ENCODE measurements around the gene AP5S1.
"Not testable (repeated sequence)": the region's sequence is repeated elsewhere in the genome, so short reads cannot be mapped to it uniquely, and the experiment has no call there.

AP5S1 gene

DNA sequence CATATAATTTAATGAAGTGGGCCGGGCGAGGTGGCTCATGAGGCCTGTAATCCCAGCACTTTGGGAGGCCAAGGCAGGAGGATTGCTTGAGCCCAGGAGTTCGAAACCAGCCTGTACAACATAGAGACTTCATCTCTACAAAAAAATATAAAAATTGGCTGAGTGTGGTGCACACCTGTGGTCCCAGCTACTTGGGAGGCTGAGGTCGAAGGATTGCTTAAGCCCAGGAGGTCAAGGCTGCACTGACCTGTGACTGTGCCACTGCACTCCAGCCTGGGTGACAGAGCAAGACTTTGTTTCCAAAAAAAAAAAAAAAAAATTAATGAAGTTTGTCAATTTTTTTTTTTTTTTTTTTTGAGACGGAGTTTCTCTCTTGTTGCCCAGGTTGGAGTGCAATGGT is 9.5 kb downstream of the AP5S1 start:
- H3K9me3 Mint-ChIP-seq, result not testable (repeated sequence)

GRCh38 chr20:3836132-3836531 is 15.8 kb downstream of the AP5S1 start:
- peaks cover 13% of the 10 kb centered on the region for H3K4me1 Mint-ChIP-seq (ENCODE audit: low read depth)
- no peaks in the 10 kb centered on the region for H3K27me3 Mint-ChIP-seq (ENCODE audit: low read depth)
- H3K9me3 Mint-ChIP-seq, result no peaks in the 10 kb centered on the region
- peaks cover 3% of the 10 kb centered on the region for H3K36me3 Mint-ChIP-seq (ENCODE audit: low read depth)
- H3K27ac Mint-ChIP-seq, result no peak overlapping the region
- no peak overlapping the region for H3K4me3 Mint-ChIP-seq

More for the DNA sequence above, 9.5 kb downstream of the AP5S1 start:
- H3K27me3 Mint-ChIP-seq (ENCODE audit: low read depth); H3K4me1 Mint-ChIP-seq (ENCODE audit: low read depth); H3K4me3 Mint-ChIP-seq; H3K27ac Mint-ChIP-seq: not testable (repeated sequence)
- H3K36me3 Mint-ChIP-seq (ENCODE audit: low read depth), result peaks cover 11% of the 10 kb centered on the region

GRCh38 chr20:3839328-3839727 is 19.0 kb downstream of the AP5S1 start:
- H3K4me1 Mint-ChIP-seq (ENCODE audit: low read depth), result peaks cover 13% of the 10 kb centered on the region
- H3K27me3 Mint-ChIP-seq (ENCODE audit: low read depth), result no peaks in the 10 kb centered on the region
- H3K4me3 Mint-ChIP-seq, result no peak overlapping the region
- no peaks in the 10 kb centered on the region for H3K9me3 Mint-ChIP-seq
- H3K27ac Mint-ChIP-seq, result peak overlapping the region; percentile 21
- peaks cover 3% of the 10 kb centered on the region for H3K36me3 Mint-ChIP-seq (ENCODE audit: low read depth)

- not testable (repeated sequence) for H3K27me3 Mint-ChIP-seq (ENCODE audit: low read depth); H3K36me3 Mint-ChIP-seq (ENCODE audit: low read depth); H3K27ac Mint-ChIP-seq; H3K9me3 Mint-ChIP-seq; H3K4me3 Mint-ChIP-seq
- peaks cover 13% of the 10 kb centered on the region for H3K4me1 Mint-ChIP-seq (ENCODE audit: low read depth)
Measured at GRCh38 chr20:3840201-3840600, 19.9 kb downstream of the AP5S1 start.

GRCh38 chr20:3842348-3842930 is 22.1 kb downstream of the AP5S1 start:
- Mint-ChIP-seq H3K4me1 (ENCODE audit: low read depth) (peaks cover 22% of the 10 kb centered on the region), H3K36me3 (ENCODE audit: low read depth) (peaks cover 3% of the 10 kb centered on the region), H3K9me3 (no peaks in the 10 kb centered on the region), H3K4me3 (no peak overlapping the region), H3K27me3 (ENCODE audit: low read depth) (no peaks in the 10 kb centered on the region), H3K27ac (no peak overlapping the region)

- Mint-ChIP-seq H3K4me3 (no peak overlapping the region), H3K27ac (no peak overlapping the region), H3K9me3 (no peaks in the 10 kb centered on the region), H3K36me3 (ENCODE audit: low read depth) (peaks cover 3% of the 10 kb centered on the region), H3K27me3 (ENCODE audit: low read depth) (no peaks in the 10 kb centered on the region), H3K4me1 (ENCODE audit: low read depth) (peaks cover 27% of the 10 kb centered on the region)
Measured at GRCh38 chr20:3843490-3843889, 23.1 kb downstream of the AP5S1 start.

- H3K4me3 Mint-ChIP-seq; H3K27me3 Mint-ChIP-seq (ENCODE audit: low read depth); H3K27ac Mint-ChIP-seq; H3K36me3 Mint-ChIP-seq (ENCODE audit: low read depth); H3K9me3 Mint-ChIP-seq: not testable (repeated sequence)
- H3K4me1 Mint-ChIP-seq (ENCODE audit: low read depth), result peaks cover 27% of the 10 kb centered on the region
Measured at GRCh38 chr20:3843990-3844619, 23.8 kb downstream of the AP5S1 start.

DNA sequence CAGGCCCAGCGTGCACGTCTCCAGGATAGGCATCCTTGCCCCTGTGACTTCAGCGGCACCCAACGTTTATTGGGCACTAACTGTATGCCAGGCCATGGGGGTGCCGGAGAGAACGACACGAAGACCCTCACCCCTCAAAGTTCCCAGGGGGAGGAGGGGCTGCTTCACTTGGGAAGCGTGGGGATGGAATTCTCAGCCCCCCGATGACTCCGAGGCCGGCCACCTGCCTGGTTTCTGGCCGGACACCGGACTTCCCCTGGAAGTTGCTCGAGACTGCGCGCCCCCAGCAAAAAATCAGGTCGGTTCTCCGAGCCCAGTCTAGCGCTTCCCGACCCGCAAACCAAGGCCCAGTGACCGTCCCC is 26.0 kb downstream of the AP5S1 start:
- Mint-ChIP-seq H3K9me3 (no peaks in the 10 kb centered on the region), H3K27ac (peak overlapping the region; percentile 76)

GRCh38 chr20:3846740-3847428 is 26.5 kb downstream of the AP5S1 start, which contains the start of gene MAVS:
Gene MAVS, plus strand, starts transcription at chr20:3846834. Its CDS starts 7,791 bp downstream, at chr20:3854625.
- no peaks in the 10 kb centered on the region for H3K27me3 Mint-ChIP-seq (ENCODE audit: low read depth)
- H3K4me3 Mint-ChIP-seq, result peak within 1 kb of the TSS; percentile 87
- H3K27ac Mint-ChIP-seq, result peak within 1 kb of the TSS; percentile 76
- H3K9me3 Mint-ChIP-seq, result no peaks in the 10 kb centered on the region
- H3K36me3 Mint-ChIP-seq (ENCODE audit: low read depth), result no peaks in the 10 kb centered on the region
- peaks cover 21% of the 10 kb centered on the region for H3K4me1 Mint-ChIP-seq (ENCODE audit: low read depth)

More for the DNA sequence above, 26.0 kb downstream of the AP5S1 start:
- H3K4me3 Mint-ChIP-seq, result peak overlapping the region; percentile 87
- H3K4me1 Mint-ChIP-seq (ENCODE audit: low read depth), result peaks cover 21% of the 10 kb centered on the region
- H3K36me3 Mint-ChIP-seq (ENCODE audit: low read depth), result no peaks in the 10 kb centered on the region
- H3K27me3 Mint-ChIP-seq (ENCODE audit: low read depth), result no peaks in the 10 kb centered on the region

- Mint-ChIP-seq H3K4me3 (peak overlapping the region; percentile 87), H3K9me3 (no peaks in the 10 kb centered on the region), H3K4me1 (ENCODE audit: low read depth) (peaks cover 21% of the 10 kb centered on the region), H3K27me3 (ENCODE audit: low read depth) (no peaks in the 10 kb centered on the region), H3K36me3 (ENCODE audit: low read depth) (no peaks in the 10 kb centered on the region), H3K27ac (peak overlapping the region; percentile 73)
Measured at GRCh38 chr20:3847429-3847940, 27.1 kb downstream of the AP5S1 start.

- H3K4me1 Mint-ChIP-seq (ENCODE audit: low read depth), result peaks cover 21% of the 10 kb centered on the region
- peak overlapping the region; percentile 87 for H3K4me3 Mint-ChIP-seq
- peak overlapping the region; percentile 41 for H3K27ac Mint-ChIP-seq
- no peaks in the 10 kb centered on the region for H3K27me3 Mint-ChIP-seq (ENCODE audit: low read depth)
- no peaks in the 10 kb centered on the region for H3K36me3 Mint-ChIP-seq (ENCODE audit: low read depth)
- no peaks in the 10 kb centered on the region for H3K9me3 Mint-ChIP-seq
Measured at GRCh38 chr20:3848565-3848964, 28.2 kb downstream of the AP5S1 start.

GRCh38 chr20:3854462-3854871 is 34.1 kb downstream of the AP5S1 start:
- peaks cover 18% of the 10 kb centered on the region for H3K36me3 Mint-ChIP-seq (ENCODE audit: low read depth)
- peaks cover 17% of the 10 kb centered on the region for H3K4me1 Mint-ChIP-seq (ENCODE audit: low read depth)
- no peaks in the 10 kb centered on the region for H3K9me3 Mint-ChIP-seq
- no peak overlapping the region for H3K27ac Mint-ChIP-seq
- H3K4me3 Mint-ChIP-seq, result no peak overlapping the region
- H3K27me3 Mint-ChIP-seq (ENCODE audit: low read depth), result no peaks in the 10 kb centered on the region

DNA sequence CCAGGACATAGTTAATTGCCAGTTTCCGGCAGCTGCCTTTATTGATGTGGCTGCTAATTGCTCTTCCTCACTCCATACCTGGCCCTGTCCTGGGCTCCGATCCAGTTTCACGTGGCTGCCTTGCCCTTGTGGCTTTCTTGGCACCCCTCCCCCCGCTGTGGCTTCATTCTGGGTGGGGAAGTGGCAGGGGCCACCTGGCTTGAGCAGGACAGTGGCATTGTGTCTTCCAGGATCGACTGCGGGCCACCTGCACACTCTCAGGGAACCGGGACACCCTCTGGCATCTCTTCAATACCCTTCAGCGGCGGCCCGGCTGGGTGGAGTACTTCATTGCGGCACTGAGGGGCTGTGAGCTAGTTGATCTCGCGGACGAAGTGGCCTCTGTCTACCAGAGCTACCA is 37.1 kb downstream of the AP5S1 start:
- H3K27me3 Mint-ChIP-seq (ENCODE audit: low read depth), result no peaks in the 10 kb centered on the region
- H3K4me1 Mint-ChIP-seq (ENCODE audit: low read depth), result peaks cover 15% of the 10 kb centered on the region

DNA sequence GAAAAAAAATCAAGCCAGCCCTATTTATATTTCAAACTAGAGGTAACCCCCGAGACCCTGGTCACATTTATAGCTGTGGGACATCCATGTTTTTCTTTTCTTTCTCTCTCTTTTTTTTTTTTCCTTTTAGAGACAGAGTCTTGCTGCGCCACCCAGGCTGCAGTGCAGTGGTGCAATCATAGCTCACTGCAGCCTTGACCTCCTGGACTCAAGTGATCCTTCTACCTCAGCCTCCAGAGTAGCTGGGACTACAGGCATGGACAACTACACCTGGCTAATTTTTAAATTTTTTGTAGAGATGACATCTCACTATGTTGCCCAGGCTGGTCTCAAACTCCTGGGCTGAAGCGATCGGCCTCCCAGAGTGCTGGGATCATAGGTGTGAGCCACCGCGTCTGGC is 38.3 kb downstream of the AP5S1 start:
- Mint-ChIP-seq H3K4me3 (no peak overlapping the region), H3K27me3 (ENCODE audit: low read depth) (no peaks in the 10 kb centered on the region), H3K27ac (no peak overlapping the region), H3K4me1 (ENCODE audit: low read depth) (peaks cover 15% of the 10 kb centered on the region), H3K9me3 (peaks cover 4% of the 10 kb centered on the region), H3K36me3 (ENCODE audit: low read depth) (peaks cover 46% of the 10 kb centered on the region)

More for the DNA sequence above, 37.1 kb downstream of the AP5S1 start:
- H3K36me3 Mint-ChIP-seq (ENCODE audit: low read depth), result peaks cover 33% of the 10 kb centered on the region
- H3K9me3 Mint-ChIP-seq, result peaks cover 1% of the 10 kb centered on the region
- H3K4me3 Mint-ChIP-seq, result no peak overlapping the region
- H3K27ac Mint-ChIP-seq, result no peak overlapping the region

DNA sequence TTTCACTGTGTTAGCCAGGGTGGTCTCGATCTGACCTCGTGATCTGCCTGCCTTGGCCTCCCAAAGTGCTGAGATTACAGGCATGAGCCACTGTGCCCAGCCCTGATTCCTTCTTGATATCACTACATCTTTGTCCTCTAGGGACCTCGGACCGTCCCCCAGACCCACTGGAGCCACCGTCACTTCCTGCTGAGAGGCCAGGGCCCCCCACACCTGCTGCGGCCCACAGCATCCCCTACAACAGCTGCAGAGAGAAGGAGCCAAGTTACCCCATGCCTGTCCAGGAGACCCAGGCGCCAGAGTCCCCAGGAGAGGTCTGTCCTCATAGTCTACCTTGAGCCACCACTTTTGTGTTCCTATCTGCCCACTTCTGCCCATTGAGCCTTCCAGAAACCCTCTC is 40.8 kb downstream of the AP5S1 start:
- Mint-ChIP-seq H3K9me3 (peaks cover 4% of the 10 kb centered on the region), H3K4me1 (ENCODE audit: low read depth) (peaks cover 6% of the 10 kb centered on the region), H3K36me3 (ENCODE audit: low read depth) (peaks cover 53% of the 10 kb centered on the region), H3K4me3 (no peak overlapping the region), H3K27me3 (ENCODE audit: low read depth) (no peaks in the 10 kb centered on the region), H3K27ac (no peak overlapping the region)
